SU-DHL-6 (cell line): Measurements from ENCODE around the gene HSD17B4.

ENCODE experiments used
- H2AFZ ChIP-seq: fragments of 200-600 bp; sonication (generic); 2 replicates; pipeline ENCODE4 v1.6.1; 2014; ENCODE audit warnings: low read depth, mild to moderate bottlenecking, moderate library complexity, mixed read lengths, antibody characterized with exemption, low read length; ENCODE audit not compliant: severe bottlenecking
- H3F3A ChIP-seq: fragments of 200-600 bp; shearing (Covaris generic); 2 replicates; pipeline ENCODE4 v1.6.0; 2016; ENCODE audit warnings: antibody characterized with exemption, mild to moderate bottlenecking; ENCODE audit not compliant: insufficient read depth
- H3K27ac ChIP-seq: fragments of 200-600 bp; sonication (generic); 2 replicates; pipeline ENCODE4 v1.5.1; 2016; ENCODE audit warnings: low read depth, mild to moderate bottlenecking, low read length, moderate library complexity, mixed read lengths
- H3K27me3 ChIP-seq: fragments of 200-600 bp; sonication (generic), shearing (Covaris generic); 2 replicates; pipeline ENCODE4 v1.6.0; 2014; ENCODE audit warnings: mild to moderate bottlenecking, low read length
- H3K36me3 ChIP-seq: fragments of 200-600 bp; sonication (generic); 2 replicates; pipeline ENCODE4 v1.6.1; 2014; ENCODE audit warnings: mild to moderate bottlenecking, low read length, mixed read lengths
- H3K4me2 ChIP-seq: fragments of 300-600, 200-600 bp; shearing (Covaris generic), sonication (generic); 2 replicates; pipeline ENCODE4 v1.6.0; 2014; ENCODE audit warnings: low read length, low read depth, mild to moderate bottlenecking; ENCODE audit not compliant: poor library complexity, severe bottlenecking
- H3K4me3 ChIP-seq: fragments of 200-600 bp; sonication (generic); 2 replicates; pipeline ENCODE4 v1.5.1; 2014; ENCODE audit warnings: antibody characterized with exemption, low read length, mild to moderate bottlenecking, mixed read lengths; ENCODE audit not compliant: insufficient read depth, poor library complexity, severe bottlenecking
- H3K79me2 ChIP-seq: fragments of 200-600 bp; sonication (generic); 2 replicates; pipeline ENCODE4 v1.6.1; 2014; ENCODE audit warnings: mild to moderate bottlenecking, low read length, moderate library complexity; ENCODE audit not compliant: insufficient read depth
- H3K9ac ChIP-seq: fragments of 200-600 bp; sonication (generic); 2 replicates; pipeline ENCODE4 v1.7.0; 2014; ENCODE audit warnings: mild to moderate bottlenecking, low read length
- H3K9me2 ChIP-seq: fragments of 200-600 bp; sonication (generic); replicated peaks from 2 replicates; pipeline ENCODE4 v1.6.1; 2014; ENCODE audit warnings: low read length; ENCODE audit not compliant: insufficient read depth
- H3K9me3 ChIP-seq: fragments of 200-600 bp; sonication (generic); 2 replicates; pipeline ENCODE4 v1.6.1; 2014; ENCODE audit warnings: low read length, mixed read lengths; ENCODE audit not compliant: insufficient read depth
- H4K20me1 ChIP-seq: fragments of 200-600 bp; sonication (generic); 2 replicates; pipeline ENCODE4 v1.6.1; 2014; ENCODE audit warnings: low read depth, mild to moderate bottlenecking, antibody characterized with exemption, low read length, moderate library complexity, mixed read lengths
- EZH2phosphoT487 ChIP-seq: fragments of 200-600 bp; sonication (generic), shearing (Covaris generic); conservative IDR thresholded peaks from 2 replicates; pipeline ENCODE4 v1.6.1; 2018; ENCODE audit warnings: mild to moderate bottlenecking, antibody characterized with exemption, low read length, moderate library complexity, mixed read lengths
- TF ChIP-seq, protein P1 (sequence below): fragments of 200-600 bp; sonication (generic); IDR thresholded peaks from one replicate; pipeline ENCODE4 v1.5.1; 2017; ENCODE audit warnings: antibody characterized with exemption, mild to moderate bottlenecking, low read length, moderate library complexity; ENCODE audit not compliant: insufficient read depth, poor library complexity, severe bottlenecking

Gene HSD17B4

DNA sequence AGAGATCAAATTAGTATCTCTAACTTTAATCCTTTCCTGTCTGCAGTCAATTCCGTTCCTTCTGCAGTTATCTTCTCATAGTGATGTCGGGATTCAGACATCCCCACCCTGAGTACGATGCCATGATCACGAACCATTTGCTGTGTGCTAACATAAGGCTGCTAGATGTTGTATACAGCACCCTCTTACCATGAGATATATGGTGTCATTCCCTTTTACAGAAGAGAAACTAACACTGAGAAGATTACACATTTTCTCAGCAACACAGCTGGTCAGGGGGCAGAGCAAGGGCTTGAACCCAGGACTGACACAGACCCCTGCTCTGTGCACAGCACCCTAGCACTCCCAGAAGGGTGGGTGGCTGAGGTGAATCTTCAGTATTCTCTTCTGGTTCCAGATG, 46.9 kb upstream of the HSD17B4 start:
- no peak for TF ChIP-seq EZH2phosphoT487
- TF ChIP-seq, protein P1, sequence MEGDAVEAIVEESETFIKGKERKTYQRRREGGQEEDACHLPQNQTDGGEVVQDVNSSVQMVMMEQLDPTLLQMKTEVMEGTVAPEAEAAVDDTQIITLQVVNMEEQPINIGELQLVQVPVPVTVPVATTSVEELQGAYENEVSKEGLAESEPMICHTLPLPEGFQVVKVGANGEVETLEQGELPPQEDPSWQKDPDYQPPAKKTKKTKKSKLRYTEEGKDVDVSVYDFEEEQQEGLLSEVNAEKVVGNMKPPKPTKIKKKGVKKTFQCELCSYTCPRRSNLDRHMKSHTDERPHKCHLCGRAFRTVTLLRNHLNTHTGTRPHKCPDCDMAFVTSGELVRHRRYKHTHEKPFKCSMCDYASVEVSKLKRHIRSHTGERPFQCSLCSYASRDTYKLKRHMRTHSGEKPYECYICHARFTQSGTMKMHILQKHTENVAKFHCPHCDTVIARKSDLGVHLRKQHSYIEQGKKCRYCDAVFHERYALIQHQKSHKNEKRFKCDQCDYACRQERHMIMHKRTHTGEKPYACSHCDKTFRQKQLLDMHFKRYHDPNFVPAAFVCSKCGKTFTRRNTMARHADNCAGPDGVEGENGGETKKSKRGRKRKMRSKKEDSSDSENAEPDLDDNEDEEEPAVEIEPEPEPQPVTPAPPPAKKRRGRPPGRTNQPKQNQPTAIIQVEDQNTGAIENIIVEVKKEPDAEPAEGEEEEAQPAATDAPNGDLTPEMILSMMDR = no peak
- Histone ChIP-seq H3K36me3 (no peaks in the 10 kb centered on the region), H3K27me3 (no peaks in the 10 kb centered on the region)

DNA sequence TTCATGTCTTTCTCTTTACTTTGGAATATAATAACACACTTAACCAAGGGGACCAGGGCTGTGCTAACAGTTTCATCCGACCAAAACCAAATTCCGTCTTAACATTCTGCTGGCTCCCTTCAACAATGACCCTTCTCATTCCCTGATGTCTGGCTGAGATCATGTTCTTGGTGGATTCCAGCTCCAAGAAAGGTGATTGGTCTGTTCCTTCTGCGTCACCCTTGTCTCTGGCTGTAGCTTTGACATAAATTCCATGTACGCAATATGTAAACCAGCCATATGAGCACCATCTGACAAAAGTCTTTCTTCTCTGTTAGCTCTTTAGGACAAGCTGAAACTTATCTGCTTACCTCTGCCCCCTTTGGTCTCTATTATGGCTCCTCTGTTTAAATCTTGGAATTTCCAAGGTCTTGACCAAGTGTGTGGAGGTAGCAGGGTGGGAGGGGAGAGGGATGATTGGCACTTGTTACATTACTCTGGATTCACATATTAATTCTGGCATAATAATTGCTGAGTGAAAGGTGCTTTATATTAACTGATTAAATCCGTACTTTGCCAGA, 45.7 kb upstream of the HSD17B4 start:
- no peak for TF ChIP-seq EZH2phosphoT487
- TF ChIP-seq, protein P1 = no peak
- H3K4me3 ChIP-seq = no peak overlapping the region
- H3K9me2 ChIP-seq = no peaks in the 10 kb centered on the region
- no peaks in the 10 kb centered on the region for H4K20me1 ChIP-seq
- no peak overlapping the region for H3K27ac ChIP-seq
- no peaks in the 10 kb centered on the region for H3K9me3 ChIP-seq
- H3K27me3 ChIP-seq = no peaks in the 10 kb centered on the region
- H3F3A ChIP-seq = no peaks in the 10 kb centered on the region
- H3K36me3 ChIP-seq = no peaks in the 10 kb centered on the region
- no peaks in the 10 kb centered on the region for H3K79me2 ChIP-seq
- H2AFZ ChIP-seq = no peak overlapping the region
- no peak overlapping the region for H3K9ac ChIP-seq
- no peak overlapping the region for H3K4me2 ChIP-seq

More for the DNA sequence above, 46.9 kb upstream of the HSD17B4 start:
- no peak overlapping the region for H3K9ac ChIP-seq
- H3K9me3 ChIP-seq = no peaks in the 10 kb centered on the region
- H3F3A ChIP-seq = no peaks in the 10 kb centered on the region
- no peak overlapping the region for H3K27ac ChIP-seq
- H3K4me3 ChIP-seq = no peak overlapping the region
- H3K4me2 ChIP-seq = no peak overlapping the region
- H3K79me2 ChIP-seq = no peaks in the 10 kb centered on the region
- H4K20me1 ChIP-seq = no peaks in the 10 kb centered on the region
- H2AFZ ChIP-seq = no peak overlapping the region
- no peaks in the 10 kb centered on the region for H3K9me2 ChIP-seq

DNA sequence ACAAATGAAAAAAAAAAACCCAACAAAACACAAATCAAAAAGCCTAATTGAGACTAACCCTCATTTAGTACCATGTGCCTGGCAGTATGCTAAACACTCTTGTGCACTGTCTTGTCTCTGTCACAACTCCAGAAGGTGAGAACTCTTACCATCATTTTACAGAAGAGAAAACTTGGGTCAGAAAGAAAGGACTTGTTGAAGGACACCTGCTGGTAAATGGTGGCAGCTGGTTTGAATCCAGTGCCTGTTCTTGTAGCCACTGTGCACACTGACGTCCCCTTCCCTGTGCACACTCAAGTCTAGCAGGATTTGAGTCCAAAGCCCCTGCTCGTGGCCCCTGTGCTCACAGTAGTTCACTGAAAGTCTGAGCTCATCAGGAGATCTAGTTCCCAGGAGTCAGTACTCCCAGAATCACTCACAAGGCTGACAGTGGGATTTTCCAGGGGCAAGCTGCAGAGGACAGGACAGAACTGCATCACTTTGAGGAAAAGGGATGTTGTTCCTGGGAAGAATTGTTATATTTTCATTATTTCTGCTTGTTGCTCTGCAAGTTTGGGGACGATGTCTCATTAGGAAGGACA, 43.0 kb upstream of the HSD17B4 start:
- no peaks in the 10 kb centered on the region for H3K27me3 ChIP-seq
- TF ChIP-seq, protein P1 = no peak
- no peak for TF ChIP-seq EZH2phosphoT487
- no peaks in the 10 kb centered on the region for H3K36me3 ChIP-seq
- no peak overlapping the region for H3K27ac ChIP-seq
- H3K9me3 ChIP-seq = no peaks in the 10 kb centered on the region
- no peaks in the 10 kb centered on the region for H3K79me2 ChIP-seq
- H3K9ac ChIP-seq = no peak overlapping the region
- no peak overlapping the region for H3K4me2 ChIP-seq
- no peak overlapping the region for H2AFZ ChIP-seq
- H4K20me1 ChIP-seq = no peaks in the 10 kb centered on the region
- H3K9me2 ChIP-seq = no peaks in the 10 kb centered on the region
- no peak overlapping the region for H3K4me3 ChIP-seq
- H3F3A ChIP-seq = no peaks in the 10 kb centered on the region; the same call in 1 of the 2 replicates
